NCI-H1436 treated with DMSO at 0.1 percent for 48 hours (cell line): ENCODE results near the gene PAXIP1.
"Not testable (repeated sequence)": the region's sequence is repeated elsewhere in the genome, so short reads cannot be mapped to it uniquely, and the experiment has no call there.

Source experiments
- DNase-seq: peaks from one replicate; lab custom pipeline; 2025; lab: John Stamatoyannopoulos, UW

The PAXIP1 gene

DNA sequence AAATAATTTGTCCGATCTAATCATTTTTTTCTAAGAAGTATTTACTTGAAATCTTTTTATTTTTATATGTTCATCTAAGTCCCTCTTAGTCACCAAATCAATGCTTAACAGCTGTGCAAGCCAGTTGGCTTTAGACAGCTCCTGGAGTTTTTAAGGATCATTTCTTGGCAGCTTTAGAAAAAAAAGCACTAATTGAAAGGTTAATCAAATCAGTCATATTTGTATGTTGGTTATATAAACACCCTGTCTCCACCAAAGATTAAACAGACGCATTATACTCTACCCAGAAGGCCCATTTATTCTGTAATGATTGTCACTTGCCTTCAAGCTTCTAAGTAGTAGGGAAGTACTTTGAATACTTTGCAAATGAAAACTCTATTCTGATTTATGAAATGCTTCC, 60.2 kb downstream of the PAXIP1 start:
- DNase-seq: no peak

DNA sequence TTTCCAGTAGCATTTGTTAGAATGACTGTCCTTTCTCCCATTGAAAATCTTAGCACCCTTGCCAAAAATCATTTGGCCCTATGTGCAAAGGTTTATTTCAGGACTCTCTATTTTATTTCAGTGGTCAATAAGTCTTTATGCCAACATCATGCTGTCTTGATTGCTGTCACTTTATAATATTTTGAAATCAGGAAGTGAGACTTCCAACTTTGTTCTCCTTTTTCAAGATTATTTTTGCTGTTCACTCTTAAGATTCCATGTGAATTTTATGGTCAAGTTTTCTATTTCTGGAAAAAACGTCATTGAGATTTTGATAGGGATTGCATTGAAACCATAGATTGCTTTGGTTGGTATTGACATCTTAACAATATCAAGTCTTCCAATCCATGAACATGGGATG, 65.1 kb downstream of the PAXIP1 start:
- no peak for DNase-seq

DNA sequence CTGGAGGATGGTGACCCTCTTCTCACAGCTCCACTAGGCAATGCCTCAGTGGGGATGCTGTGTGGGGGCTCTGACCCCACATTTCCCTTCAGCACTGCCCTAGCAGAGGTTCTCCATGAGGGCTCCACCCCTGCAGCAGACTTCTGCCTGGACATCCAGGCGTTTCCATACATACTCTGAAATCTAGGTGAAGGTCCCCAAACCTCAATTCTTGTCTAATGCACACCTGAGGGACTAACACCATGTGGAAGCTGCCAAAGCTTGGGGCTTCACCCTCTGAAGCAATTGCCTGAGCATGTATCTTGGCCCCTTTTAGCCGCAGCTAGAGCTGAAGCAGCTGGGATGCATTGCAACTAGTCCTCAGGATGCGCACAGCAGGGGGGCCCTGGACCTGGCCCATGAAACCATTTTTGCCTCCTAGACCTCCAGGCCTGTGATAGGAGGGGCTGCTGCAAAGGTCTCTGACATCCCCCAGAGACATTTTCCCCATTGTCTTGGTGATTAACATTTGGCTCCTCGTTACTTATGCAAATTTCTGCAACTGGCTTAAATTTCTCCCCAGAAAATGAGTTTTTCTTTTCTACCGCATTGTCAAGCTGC, 68.5 kb downstream of the PAXIP1 start:
- DNase-seq: not testable (repeated sequence)

DNA sequence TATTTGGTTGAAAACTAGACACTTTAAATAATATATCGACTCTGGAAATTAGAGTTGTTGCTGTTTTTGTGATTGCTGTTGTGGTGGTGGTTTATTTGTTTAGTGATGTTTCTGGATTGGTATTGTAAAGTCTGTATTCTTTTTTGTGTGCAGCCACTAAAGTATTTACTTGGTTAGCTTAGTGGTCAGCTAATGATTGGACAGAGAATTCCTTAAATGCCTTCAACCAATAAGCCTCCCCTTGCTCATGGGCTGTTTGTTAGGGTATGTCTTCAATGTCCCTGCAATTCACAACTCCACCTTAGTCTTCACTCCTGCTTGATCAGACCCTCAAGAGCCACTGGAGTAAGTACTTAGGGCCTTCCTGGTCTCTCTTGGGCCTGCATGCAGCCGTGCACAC, 71.0 kb downstream of the PAXIP1 start:
- no peak for DNase-seq

DNA sequence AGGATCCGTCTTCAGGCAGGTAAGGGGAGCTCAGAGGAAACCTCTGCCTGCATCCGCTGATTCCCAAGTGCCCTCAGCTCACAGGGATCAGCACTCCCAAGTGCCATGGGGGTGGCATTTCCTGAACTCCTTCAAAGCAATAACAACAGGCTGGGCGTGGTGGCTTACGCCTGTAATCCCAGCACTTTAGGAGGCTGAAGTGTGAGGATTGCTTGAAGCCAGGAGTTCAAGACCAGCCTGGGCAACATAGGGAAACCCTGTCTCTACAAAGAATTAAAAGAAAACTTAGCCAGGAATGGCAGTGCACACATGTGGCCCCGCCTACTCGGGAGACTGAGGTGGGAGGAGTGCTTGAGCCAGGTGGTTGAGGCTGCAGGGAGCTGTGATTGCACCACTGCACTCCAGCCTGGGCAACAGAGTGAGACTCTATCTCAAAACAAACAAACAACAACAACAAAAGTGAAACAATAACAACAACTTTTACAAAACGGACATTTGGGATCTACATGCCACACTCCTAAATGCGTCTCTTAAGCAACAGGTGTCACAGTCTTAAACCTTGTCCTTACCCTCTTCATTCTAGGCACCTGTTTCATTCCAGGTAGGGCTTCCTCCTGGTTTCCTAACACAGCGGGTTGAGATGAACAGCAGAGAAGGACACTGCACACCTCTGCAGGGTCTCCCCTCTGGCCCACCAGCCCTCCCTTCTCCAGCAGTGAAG, 73.8 kb downstream of the PAXIP1 start:
- DNase-seq: no peak

DNA sequence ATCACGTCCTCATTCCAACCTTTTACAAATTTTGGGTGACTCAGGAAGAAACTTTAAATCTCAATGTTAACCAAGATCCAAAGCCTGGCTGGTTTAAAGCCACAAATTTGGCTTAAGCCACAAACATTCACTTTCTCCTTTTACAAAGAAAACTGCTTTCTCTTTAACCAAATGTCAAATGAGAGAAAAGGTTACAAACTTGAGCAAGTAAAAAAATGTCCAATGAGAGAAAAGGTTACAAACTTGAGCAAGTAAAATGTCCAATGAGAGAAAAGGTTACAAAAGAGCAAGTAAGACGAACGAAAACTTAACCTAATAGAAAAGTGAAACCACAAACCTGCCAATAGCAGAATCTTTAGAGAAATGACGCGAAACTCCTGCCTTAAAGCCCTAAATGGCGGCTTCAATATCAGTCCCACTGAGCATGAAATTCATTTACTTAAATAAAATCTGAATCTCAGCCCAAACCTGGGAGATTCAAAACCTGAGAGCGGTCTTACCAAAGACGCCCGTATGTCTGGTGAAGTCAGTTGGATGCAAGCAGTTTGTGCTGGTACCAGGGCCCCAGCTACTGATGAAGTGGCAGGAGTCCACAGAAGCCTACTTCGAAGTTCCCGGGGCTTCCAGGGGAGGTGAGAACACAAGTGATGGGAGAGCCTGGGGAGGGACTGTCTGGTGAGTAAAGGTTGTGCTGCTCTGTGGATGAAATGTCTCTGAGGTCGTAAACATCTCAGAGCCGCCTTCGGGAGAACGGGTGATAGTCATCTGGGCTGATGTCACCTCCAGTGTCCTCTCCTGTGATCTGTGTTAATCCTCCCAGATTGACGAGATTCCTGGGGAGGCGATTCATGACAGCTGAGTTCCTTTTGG, 74.6 kb downstream of the PAXIP1 start:
- DNase-seq: peak; percentile 55

DNA sequence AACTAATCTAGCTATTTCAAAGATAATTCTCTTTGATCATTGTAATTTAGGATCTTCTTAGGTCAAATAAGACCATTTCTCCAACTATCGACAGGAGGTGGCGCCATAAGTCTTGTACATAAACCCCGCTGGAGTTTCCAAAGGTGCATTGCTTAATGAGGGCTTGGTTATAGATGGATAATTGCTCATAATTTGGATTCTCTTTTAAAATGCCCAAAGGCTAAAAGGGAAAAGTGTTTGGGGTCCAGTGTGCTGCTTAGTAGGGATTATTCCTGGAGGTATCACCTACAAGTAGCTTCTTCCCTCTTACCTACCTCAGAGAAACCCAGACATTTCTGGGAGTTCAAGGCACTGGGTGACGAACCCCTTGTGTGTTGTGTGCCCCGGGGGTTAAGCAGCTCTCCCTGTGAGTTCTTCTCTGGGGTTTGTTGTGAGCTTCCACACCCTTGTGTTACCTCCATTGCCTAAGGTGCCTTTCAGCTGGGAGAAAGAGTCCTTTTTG, 75.2 kb downstream of the PAXIP1 start:
- peak; percentile 61 for DNase-seq

DNA sequence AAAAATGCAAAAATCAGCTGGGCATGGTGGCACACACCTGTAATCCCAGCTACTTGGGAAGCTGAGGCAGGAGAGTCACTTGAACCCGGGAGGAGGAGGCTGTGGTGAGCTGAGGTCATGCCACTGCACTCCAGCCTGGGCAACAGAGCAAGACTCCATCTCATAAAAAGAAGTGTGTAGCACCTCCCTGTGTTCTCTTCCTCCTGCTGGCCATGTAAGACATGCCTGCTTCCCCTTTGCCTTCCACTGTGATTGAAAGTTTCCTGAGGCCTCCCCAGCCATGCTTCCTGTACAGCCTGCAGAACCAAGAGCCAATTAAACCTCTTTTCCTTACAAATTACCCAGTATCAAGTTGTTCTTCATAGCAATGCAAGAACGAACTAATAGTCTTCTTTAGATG, 80.5 kb downstream of the PAXIP1 start:
- not testable (repeated sequence) for DNase-seq

DNA sequence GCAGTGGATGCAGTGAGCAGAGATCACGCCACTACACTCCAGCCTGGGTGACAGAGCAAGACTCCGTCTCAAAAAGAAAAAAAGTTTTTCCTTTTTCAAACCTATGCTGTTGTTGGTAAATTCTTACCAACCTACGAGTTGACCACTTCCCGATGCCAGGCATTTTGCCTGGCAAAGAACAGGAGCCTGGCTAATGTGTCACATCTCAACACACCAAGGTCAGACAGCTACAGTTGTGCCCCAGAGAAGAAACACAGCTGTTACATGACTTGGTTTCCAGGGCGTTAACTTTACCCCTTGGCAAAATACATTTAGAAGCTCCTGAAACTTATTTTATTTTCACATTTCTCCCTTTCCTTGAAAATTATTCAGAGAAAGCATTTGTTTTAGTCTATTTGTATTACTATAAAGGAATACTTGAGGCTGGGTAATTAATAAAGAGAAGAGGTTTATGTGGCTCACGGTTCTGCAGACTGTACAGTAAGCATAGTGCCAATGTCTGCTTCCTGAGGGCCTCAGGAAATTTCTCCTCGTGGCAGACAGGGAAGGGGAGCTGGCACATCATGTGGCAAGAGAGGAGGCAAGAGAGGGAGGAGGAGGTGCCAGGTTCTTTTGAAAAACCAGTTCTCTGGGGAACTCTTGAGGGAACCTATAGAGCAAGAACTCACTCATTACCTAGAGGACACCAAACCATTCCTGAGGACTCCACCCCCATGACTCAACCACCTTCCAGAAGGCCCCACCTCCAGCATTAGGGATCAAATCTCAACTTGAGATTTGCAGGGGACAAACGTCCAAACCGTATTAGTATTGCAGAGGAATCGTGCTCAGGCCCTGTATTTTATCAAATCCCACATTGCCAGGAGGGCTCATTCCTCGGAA, 83.3 kb downstream of the PAXIP1 start:
- DNase-seq: no peak

DNA sequence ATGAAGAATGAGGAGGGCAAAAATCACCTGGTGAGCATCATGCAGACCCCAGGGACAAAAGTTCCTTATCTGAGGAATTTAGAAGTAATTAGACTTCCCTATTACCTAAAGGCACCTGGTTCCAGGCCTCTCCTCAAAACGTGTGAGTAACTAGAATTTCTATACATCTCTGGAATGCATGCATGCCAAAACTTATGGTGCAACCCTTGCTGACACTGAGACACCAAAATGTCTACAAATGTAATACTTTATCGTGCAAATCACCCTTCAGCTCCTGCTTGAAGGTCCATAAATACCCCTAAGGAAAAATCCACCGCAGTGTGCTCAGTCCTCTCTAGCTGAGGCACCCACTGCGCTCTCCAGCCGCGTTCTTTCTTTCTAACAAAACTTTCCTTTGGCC, 84.2 kb downstream of the PAXIP1 start:
- DNase-seq: no peak

DNA sequence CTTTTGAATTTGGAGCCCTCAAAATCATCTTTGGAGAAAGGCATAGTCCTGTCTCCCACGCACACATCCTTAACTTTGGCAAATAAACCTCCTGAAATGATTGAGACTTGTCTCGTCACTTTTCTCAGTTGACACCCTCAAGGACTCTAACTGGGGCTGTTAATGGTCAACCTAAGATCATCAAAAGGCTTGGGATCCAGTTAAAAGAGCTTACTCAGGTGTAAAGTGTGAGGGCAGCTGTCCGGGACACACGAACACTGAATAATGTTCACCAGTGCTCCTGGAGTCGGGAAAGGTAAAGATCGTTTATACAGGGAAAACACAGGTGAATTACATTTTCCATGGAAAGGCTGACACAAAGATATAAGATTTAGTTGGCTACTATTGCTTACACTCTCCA, 84.7 kb downstream of the PAXIP1 start:
- DNase-seq: no peak

DNA sequence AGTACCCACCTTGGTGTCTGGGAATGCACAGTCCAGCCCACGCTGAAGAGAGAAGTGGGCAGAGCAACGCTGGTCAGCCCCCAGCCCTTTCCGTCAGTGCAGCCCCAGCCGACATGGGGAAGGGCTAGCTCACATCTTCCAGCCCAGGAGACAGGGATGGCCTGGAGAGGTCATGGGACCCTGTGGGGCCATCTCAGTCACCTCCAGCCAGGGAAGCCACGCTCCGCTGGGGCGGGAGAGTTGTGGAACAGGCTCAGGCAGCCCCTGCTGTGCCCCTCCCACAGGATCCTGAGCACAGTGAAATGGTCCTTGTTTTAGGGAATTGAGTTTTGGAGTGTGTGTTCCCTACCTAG, 85.1 kb downstream of the PAXIP1 start:
- no peak for DNase-seq

DNA sequence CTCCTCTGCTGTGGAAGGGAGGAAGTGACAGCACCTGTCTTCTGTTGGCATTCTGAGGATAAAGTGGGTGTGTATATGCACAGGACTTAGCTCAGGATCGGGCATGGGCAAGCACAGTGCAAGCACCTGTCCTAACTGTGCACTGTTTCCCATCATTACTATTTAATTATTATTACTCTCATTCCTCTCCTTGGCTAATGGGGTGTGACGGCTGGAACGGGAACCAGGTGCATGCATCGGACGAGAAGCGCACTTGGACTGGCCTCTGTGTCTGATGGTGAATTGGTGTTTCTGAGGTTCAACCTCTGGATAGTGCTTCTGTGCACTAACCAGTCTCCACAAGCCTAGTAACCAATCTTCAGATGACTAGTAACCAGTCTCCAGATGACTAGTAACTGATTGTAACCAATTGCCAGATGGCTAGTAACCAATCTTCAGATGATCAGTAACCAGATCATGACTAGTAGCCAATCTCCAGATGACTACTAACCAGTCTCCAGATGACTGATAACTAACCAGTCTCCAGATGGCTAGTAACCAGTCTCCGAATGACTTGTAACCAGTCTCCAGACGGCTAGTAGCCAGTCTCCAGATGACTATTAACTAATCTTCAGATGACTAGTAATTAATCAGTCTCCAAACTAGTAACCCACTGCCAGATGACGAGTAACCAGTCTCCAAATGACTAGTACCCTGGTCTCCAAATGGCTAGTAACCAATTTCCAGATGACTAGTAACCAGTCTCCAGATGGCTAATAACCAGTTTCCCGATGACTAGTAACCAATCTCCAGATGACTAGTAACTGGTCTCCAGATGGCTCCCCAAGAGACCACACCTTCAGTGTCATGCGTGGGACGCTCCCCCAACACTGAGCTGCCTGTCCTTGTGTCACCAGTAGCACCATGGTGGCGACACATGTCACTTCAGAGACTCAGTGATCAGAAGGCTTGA, 85.8 kb downstream of the PAXIP1 start:
- no peak for DNase-seq

DNA sequence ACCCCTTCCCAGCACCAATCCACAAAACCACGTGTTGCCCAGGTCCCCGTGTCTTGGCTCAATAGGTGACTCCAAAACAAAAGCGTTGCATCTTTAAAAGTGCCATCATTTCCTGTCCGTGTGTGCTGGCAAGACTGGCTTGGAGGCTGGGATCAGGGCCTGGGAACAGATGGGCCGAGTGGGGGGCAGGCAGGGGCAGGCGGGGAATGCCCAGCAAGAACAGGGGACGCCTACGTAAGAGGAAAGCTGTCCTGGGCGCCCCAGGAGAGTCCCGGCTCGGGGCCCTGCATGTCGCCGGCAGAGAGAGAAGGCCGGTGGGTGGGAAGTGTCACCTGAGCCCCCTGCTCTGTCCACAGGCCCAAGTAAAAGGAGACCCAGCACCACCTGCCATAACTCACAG, 86.5 kb downstream of the PAXIP1 start:
- DNase-seq: no peak

DNA sequence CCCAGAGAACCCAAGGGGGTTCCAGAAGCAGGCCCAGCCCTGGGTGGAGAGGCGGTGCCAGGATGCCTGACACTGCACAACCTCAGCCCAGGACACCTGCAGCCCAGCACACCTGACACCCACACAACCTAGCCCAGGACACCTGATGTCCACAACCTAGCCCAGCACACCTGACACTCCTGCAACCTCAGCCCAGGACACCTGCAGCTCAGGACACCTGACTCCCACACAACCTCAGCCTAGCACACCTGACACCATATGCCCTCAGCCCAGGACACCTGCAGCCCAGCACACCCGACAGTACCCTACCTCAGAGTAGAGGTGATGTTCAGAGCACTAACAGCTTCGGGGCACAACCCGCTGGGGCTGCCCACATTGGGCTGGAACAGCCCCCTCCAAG, 87.3 kb downstream of the PAXIP1 start:
- DNase-seq: no peak

DNA sequence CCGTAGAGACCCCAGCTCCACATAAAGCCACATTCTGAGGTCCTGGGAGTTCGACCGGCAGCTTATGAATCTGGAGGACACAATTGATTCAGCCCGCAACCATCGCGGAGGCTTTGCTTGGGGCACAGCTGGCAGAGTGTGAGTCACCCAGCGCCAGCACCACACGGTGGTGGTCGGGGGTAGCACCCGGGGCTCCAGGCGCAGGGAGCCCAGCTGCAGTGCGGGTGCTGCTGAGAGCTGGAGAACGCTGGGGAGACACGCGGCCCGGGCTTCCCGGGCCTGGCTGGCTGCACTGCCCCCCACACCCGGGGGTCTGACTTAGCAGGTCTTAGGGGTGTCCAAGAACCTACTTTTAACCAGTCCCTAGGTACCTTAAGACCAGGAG, 87.9 kb downstream of the PAXIP1 start:
- DNase-seq: no peak

DNA sequence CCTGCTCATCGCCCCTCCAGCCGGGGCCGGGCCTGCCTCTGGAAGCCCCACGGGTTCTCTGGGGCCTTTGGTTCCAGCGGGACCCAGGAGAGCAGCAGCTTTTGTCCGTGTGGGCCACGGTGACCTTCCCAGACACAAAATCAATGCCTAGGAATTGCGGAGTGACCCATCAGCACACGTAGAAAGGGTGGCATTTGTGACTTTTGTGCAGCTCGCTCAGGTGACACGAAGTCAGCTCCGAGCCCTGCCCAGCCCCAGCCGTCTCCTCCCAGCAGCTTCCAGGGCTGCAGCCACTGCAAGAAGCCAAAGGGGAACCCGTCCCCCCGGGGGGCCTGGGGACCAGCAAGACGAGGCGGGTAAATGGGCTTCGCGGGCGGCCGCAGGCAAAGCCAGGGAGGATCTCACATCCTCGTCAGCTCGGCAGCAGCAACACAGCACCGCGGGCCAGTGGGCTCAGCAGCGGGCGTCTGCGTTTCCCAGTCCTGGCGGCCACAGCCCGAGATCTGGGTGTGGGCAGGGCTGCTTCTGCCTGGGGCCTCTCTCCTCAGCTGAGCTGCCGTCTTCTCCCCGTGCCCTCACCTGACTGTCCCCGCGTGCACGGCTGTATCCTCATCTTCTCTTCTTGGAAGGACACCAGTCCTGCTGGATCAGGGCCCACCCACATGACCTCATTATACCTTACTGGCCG, 88.5 kb downstream of the PAXIP1 start:
- DNase-seq: no peak

DNA sequence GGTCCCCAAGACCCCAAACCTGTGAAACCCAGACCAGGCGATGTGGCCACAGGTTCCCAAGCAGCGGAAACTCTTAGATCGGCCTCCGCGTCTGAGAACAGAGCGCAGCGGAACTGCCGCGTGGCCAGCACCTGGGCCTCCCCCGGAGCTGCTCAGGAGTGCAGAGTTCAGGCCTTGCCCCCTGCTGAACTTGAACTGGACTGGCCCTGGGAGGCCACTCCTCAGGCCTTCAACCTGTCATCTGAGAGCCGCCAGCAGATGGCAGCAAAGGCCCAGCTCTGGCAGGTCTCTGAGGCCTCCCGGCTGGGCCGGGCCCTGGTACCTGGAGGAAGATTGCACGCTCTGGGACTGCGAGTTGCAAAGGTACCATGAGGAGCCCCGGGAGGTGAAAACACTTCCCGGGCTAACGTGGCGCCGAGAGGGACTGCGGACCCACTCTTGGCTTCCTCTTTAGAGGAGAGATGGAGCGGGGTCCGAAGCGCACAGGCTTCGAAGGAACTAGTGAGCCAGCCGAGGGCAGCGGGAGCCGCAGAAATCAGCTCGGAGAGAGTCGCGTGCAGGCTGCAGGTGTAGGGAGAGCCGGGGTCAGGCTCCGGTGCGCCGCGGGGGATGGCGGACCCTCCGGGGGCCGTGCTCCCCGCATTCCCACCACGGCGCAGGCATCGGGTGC, 89.2 kb downstream of the PAXIP1 start:
- no peak for DNase-seq

DNA sequence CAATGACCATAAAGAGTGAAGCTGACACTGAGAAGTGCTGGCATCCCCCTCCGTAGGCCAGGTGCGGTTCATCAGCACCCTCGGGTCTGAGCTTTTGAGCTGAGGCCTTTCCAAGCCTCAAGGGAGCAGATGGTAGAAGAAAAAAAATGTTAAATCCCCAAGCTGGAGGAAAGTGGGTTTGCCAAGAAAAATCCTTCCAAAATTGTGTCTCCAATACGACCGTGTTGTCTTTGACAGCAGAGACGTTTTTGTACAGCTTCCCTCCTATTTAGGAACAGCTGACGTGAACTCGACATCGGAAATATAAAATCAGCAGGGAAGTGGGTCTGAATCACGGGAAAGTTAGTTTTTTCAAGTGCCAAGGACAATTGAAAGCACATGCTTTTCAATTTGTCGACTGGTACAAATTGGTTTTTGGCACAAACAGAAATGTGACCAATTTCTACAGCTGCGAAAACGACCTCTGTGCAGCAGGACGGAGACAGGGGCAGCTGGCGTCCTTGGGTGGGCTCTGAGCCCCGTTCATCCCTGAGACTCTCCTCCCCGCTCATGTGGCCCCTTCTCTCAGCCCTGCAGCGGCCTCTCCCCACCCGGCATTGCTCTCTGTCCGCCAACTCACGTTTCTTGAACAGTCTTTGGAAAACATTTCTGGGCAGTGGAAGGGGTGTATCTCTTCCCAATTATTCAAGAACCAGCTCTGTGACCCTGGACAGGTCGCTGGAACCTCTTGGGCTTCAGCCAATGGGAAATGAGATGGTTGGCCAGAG, 89.9 kb downstream of the PAXIP1 start:
- DNase-seq: no peak
